SU-DHL-6 (cell line): ENCODE measurements around the gene TMEM9.

Experiments
- EZH2phosphoT487 ChIP-seq: fragments of 200-600 bp; sonication (generic), shearing (Covaris generic); conservative IDR thresholded peaks from 2 replicates; pipeline ENCODE4 v1.6.1; 2018; ENCODE audit warnings: mild to moderate bottlenecking, antibody characterized with exemption, low read length, moderate library complexity, mixed read lengths
- TF ChIP-seq, protein P1 (sequence below): fragments of 200-600 bp; sonication (generic); IDR thresholded peaks from one replicate; pipeline ENCODE4 v1.5.1; 2017; ENCODE audit warnings: antibody characterized with exemption, mild to moderate bottlenecking, low read length, moderate library complexity; ENCODE audit not compliant: insufficient read depth, poor library complexity, severe bottlenecking

DNA sequence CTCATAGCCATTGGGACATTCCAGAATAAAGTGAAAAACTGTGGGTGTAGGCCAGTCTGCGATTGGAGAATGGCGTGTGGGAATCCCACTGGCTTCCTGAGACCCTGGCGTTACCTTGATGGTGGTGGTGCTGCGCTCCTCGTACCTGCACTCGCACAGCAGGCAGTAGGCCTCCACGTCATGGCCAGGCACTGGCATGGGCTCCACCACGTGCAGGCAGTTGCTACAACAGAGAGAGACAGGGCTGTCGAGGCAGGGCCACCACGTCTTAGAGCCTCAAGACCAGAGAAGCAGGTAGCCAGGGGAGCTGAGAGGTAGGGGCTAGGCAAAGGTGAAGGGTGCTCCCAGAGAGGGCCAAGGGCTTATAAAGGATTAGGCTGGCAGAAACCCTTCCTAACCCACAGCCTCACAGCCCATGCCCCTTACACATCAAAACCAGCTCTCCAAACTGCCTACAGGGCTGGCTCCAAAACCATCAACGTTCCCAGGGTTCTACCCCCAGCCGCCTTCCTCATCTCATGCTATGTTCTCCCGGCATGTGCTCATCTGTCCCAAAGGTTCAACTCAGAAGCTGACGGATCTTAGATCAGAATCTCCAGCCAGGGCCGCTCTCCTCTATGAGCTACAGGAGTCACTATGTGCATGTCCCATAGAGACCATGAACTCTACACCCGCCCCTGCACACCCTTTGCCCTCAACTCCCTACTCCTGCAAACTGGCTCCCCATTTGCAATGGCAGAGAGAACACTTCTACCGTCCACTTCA is 7.5 kb downstream of the TMEM9 start:
- TF ChIP-seq, protein P1, sequence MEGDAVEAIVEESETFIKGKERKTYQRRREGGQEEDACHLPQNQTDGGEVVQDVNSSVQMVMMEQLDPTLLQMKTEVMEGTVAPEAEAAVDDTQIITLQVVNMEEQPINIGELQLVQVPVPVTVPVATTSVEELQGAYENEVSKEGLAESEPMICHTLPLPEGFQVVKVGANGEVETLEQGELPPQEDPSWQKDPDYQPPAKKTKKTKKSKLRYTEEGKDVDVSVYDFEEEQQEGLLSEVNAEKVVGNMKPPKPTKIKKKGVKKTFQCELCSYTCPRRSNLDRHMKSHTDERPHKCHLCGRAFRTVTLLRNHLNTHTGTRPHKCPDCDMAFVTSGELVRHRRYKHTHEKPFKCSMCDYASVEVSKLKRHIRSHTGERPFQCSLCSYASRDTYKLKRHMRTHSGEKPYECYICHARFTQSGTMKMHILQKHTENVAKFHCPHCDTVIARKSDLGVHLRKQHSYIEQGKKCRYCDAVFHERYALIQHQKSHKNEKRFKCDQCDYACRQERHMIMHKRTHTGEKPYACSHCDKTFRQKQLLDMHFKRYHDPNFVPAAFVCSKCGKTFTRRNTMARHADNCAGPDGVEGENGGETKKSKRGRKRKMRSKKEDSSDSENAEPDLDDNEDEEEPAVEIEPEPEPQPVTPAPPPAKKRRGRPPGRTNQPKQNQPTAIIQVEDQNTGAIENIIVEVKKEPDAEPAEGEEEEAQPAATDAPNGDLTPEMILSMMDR, result no peak
- TF ChIP-seq EZH2phosphoT487, result no peak
